ENCODE results near the gene SLC25A22. TPM values are rescaled to one million over a fixed set of nuclear protein-coding genes. Genes with fewer than 3 reads are reported as not detected.

SLC25A22 gene
- total RNA-seq, 1 experiment from 2014 or later: 38.1 TPM

DNA sequence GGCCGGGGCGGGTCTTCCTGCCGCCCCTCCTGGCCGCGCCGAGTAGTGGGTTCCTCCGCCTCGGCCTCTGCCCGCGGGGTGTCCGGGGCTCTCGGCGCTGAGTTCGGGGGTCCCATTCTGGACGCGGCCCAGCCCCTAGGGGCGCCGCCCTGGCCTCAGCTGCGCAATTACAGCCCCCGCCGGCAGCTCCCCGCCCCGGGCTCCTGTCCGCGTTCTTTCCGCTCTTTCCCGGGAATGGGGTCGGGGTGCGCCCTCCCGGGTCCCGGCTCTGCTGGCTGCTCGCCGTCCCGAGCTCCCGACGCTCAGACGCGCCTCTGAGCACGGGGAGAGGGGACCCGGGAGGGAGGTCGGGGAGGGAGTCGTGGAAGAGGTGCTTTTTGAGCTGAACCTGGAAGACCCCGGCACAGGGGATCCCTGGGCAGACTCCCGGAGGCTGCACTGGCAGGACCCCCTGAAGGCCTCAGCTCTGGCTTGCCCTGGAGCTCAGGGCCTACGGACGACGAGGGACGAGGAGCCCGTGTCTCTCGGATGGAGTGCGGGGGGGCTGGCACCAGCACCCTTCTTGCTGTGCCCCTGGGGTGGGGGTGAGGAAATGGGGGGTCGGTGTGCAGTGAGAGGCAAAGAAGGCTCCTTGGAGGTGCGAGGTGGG lies 45.1 kb upstream of the SLC25A22 start:
- no TSS peak for BruUV-seq (replicated peaks)
- no peak for DNase-seq (ENCODE audit: low spot score)
- Histone ChIP-seq H3K4me1 (ENCODE audit: insufficient read depth, low read length, poor library complexity, severe bottlenecking) (peaks cover 13% of the 10 kb centered on the region), H3K27me3 (replicated peaks; ENCODE audit: insufficient read depth, low read depth, low read length, poor library complexity) (no peaks in the 10 kb centered on the region), H3K36me3 (ENCODE audit: insufficient read depth, low read length, poor library complexity, severe bottlenecking) (peaks cover 11% of the 10 kb centered on the region), H3K4me3 (ENCODE audit: low read depth, low read length, poor library complexity, severe bottlenecking) (peak overlapping the region; percentile 99), H3K9me3 (ENCODE audit: low read depth, low read length, poor library complexity, severe bottlenecking) (no peaks in the 10 kb centered on the region), H3K27ac (ENCODE audit: low read depth, low read length, poor library complexity, severe bottlenecking) (no peak overlapping the region)
- intact Hi-C loops (cut with micrococcal nuclease; ENCODE audit: unreplicated experiment): no loop called here
- TF ChIP-seq EZH2 (IDR thresholded peaks at IDR 0.05; ENCODE audit: borderline replicate concordance, low read depth, low read length, poor library complexity, severe bottlenecking): no peak
- TF ChIP-seq, protein P1, sequence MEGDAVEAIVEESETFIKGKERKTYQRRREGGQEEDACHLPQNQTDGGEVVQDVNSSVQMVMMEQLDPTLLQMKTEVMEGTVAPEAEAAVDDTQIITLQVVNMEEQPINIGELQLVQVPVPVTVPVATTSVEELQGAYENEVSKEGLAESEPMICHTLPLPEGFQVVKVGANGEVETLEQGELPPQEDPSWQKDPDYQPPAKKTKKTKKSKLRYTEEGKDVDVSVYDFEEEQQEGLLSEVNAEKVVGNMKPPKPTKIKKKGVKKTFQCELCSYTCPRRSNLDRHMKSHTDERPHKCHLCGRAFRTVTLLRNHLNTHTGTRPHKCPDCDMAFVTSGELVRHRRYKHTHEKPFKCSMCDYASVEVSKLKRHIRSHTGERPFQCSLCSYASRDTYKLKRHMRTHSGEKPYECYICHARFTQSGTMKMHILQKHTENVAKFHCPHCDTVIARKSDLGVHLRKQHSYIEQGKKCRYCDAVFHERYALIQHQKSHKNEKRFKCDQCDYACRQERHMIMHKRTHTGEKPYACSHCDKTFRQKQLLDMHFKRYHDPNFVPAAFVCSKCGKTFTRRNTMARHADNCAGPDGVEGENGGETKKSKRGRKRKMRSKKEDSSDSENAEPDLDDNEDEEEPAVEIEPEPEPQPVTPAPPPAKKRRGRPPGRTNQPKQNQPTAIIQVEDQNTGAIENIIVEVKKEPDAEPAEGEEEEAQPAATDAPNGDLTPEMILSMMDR (conservative IDR thresholded peaks at IDR 0.05; ENCODE audit: low read depth, low read length): no peak
- POLR2A ChIA-PET (ENCODE audit: low non-redundant PET): interaction anchor here (0.6 kb wide), 2 partner anchors 24 to 51 kb away, joined by 6 to 20 read pairs; no protein-coding TSS in a partner anchor
- CTCF ChIA-PET: no interaction called here

DNA sequence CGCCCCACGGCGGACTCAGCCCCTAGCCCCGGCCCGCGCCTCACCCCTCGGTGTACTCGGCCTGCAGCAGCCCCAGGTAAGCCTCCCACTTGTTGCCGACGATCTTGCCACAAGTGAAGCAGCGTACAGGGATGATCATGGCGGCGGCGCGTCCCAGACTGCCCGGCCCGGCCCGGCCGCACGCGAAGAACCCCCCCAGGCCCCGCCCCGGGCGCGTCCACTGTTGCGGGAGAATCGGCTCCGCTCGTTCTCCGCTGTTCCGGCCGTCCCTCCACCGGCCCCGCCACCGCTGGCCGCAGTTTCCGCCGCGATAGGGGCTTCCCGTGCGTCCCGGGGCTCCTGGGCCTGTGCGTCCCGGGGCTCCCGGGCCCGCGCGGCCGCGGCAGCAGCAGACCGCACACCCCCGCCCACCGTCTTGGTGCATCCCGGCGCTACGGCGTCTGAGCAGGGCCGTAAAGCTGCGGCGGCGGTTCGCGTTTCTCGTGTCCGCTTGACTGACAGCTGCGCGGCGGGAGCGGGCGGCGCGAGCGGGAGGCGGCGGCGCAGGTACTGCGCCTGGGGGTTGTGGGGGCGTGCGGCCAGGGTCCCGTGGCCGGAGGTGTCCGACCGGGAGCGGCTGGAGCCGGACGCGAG lies 44.4 kb upstream of the SLC25A22 start, which contains the start of the genes POLR2L and TSPAN4:
POLR2L (minus strand) TSS at position 160 of the 633 bp plus-strand sequence; CDS start at position 139, 21 bp downstream.
TSPAN4 (plus strand) TSS at position 483 of the 633 bp plus-strand sequence. CDS start 7,453 bp downstream, outside the sequence.
- ChIA-PET CTCF (no interaction called here), POLR2A (ENCODE audit: low non-redundant PET) (interaction anchor here (0.6 kb wide), 1 partner anchor 25 kb away, joined by 6 read pairs; no protein-coding TSS in a partner anchor)
- no peaks in the 10 kb centered on the region for H3K27me3 ChIP-seq (replicated peaks; ENCODE audit: insufficient read depth, low read depth, low read length, poor library complexity)
- H3K36me3 ChIP-seq (ENCODE audit: insufficient read depth, low read length, poor library complexity, severe bottlenecking): peaks cover 15% of the 10 kb centered on the region
- TF ChIP-seq, protein P1 (conservative IDR thresholded peaks at IDR 0.05; ENCODE audit: low read depth, low read length): no peak
- TF ChIP-seq EZH2 (IDR thresholded peaks at IDR 0.05; ENCODE audit: borderline replicate concordance, low read depth, low read length, poor library complexity, severe bottlenecking): no peak
- BruUV-seq (replicated peaks): no TSS peak
- DNase-seq (ENCODE audit: low spot score): peak; percentile 92
- H3K9me3 ChIP-seq (ENCODE audit: low read depth, low read length, poor library complexity, severe bottlenecking): no peaks in the 10 kb centered on the region
- H3K4me3 ChIP-seq (ENCODE audit: low read depth, low read length, poor library complexity, severe bottlenecking): peak within 1 kb of the TSS; percentile 99
- H3K27ac ChIP-seq (ENCODE audit: low read depth, low read length, poor library complexity, severe bottlenecking): peak within 1 kb of the TSS; percentile 100
- intact Hi-C loops (cut with micrococcal nuclease; ENCODE audit: unreplicated experiment): no loop called here
- H3K4me1 ChIP-seq (ENCODE audit: insufficient read depth, low read length, poor library complexity, severe bottlenecking): peaks cover 13% of the 10 kb centered on the region

DNA sequence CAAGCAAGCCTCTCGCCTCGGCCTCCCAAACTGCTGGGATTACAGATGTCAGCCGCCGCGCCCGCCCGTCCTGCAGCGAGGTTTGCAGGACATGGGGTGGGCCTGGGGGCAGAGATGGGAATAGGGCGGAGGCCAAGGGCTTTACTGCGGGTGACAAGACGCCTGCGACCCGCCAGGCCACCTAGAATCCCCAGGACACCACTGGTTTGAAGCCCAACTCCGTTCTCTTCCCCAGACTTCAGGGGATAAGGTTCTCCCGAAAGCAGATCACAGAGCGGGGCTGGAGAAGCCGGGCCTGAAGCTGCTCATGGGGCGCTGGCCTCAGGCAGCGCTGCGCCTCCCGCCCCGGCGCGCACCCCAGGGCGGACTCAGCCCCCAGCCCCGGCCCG lies 43.9 kb upstream of the SLC25A22 start:
- BruUV-seq (replicated peaks): TSS peak; percentile 61
- CTCF ChIA-PET: interaction anchor here (0.6 kb wide), 1 partner anchor 35 kb away, joined by 3 read pairs; no protein-coding TSS in a partner anchor
- DNase-seq (ENCODE audit: low spot score): no peak
- Histone ChIP-seq H3K4me1 (ENCODE audit: insufficient read depth, low read length, poor library complexity, severe bottlenecking) (peaks cover 13% of the 10 kb centered on the region), H3K36me3 (ENCODE audit: insufficient read depth, low read length, poor library complexity, severe bottlenecking) (peaks cover 19% of the 10 kb centered on the region), H3K27ac (ENCODE audit: low read depth, low read length, poor library complexity, severe bottlenecking) (peak overlapping the region; percentile 100), H3K4me3 (ENCODE audit: low read depth, low read length, poor library complexity, severe bottlenecking) (peak overlapping the region; percentile 99), H3K9me3 (ENCODE audit: low read depth, low read length, poor library complexity, severe bottlenecking) (no peaks in the 10 kb centered on the region), H3K27me3 (replicated peaks; ENCODE audit: insufficient read depth, low read depth, low read length, poor library complexity) (no peaks in the 10 kb centered on the region)
- no peak for TF ChIP-seq EZH2 (IDR thresholded peaks at IDR 0.05; ENCODE audit: borderline replicate concordance, low read depth, low read length, poor library complexity, severe bottlenecking)
- TF ChIP-seq, protein P1 (conservative IDR thresholded peaks at IDR 0.05; ENCODE audit: low read depth, low read length): no peak
- POLR2A ChIA-PET (ENCODE audit: low non-redundant PET): no interaction called here
- intact Hi-C loops (cut with micrococcal nuclease; ENCODE audit: unreplicated experiment): no loop called here

Measured in A673 (cell line).